ENCODE data around the gene GRIK1.

- no peak for TF ChIP-seq CTCF (IDR thresholded peaks at IDR 0.05; ENCODE audit: poor library complexity, severe bottlenecking)
- no peak for TF ChIP-seq EZH2 (IDR thresholded peaks at IDR 0.05; ENCODE audit: borderline replicate concordance, insufficient read depth, low read length, poor library complexity, severe bottlenecking)
- no peak for TF ChIP-seq POLR2AphosphoS5 (IDR thresholded peaks at IDR 0.05)
- TF ChIP-seq RAD21 (conservative IDR thresholded peaks at IDR 0.05) = no peak
- TF ChIP-seq TAF1 (IDR thresholded peaks at IDR 0.05; ENCODE audit: low read depth) = no peak
- TF ChIP-seq SMC3 (conservative IDR thresholded peaks at IDR 0.05; ENCODE audit: poor library complexity) = no peak
Observed at GRCh38 chr21:29649406-29649814, 290.4 kb downstream of the GRIK1 start.
